Keratinocyte (primary cell): ENCODE results near the gene RASSF1.

Source experiments
- CTCF ChIP-seq, 3 experiments: IDR thresholded peaks in 1 of 3; conservative IDR thresholded peaks in 1 of 3; optimal IDR thresholded peaks in 1 of 3; 2 replicates in 2 of 3; 3 replicates in 1 of 3; pipeline versions ENCODE3 to v1.5.1; 2011; ENCODE audit warnings: low read length in 3 of 3, mild to moderate bottlenecking in 3 of 3, moderate library complexity in 2 of 3, control low read depth in 1 of 3, inconsistent platforms in 1 of 3; ENCODE audit not compliant: insufficient read depth in 2 of 3; ENCODE audit errors: extremely low read depth in 1 of 3
- EZH2 ChIP-seq: IDR thresholded peaks from one replicate; pipeline ENCODE4 v1.6.1; 2012; ENCODE audit warnings: inconsistent platforms, mild to moderate bottlenecking, low read length, moderate library complexity

- no peak for TF ChIP-seq CTCF (optimal IDR thresholded peaks at IDR 0.05 in 1 of 3, IDR thresholded peaks at IDR 0.05 in 1 of 3, conservative IDR thresholded peaks at IDR 0.05 in 1 of 3; ENCODE audit: extremely low read depth in 1 of 3, insufficient read depth in 2 of 3, low read length in 3 of 3)
- TF ChIP-seq EZH2, result no peak
Observed at GRCh38 chr3:50373146-50374051, 32.8 kb upstream of the RASSF1 start.
